ENCODE results near the gene CYP2E1.

GRCh38 chr10:133484818-133485217 lies 42.3 kb upstream of the CYP2E1 start:
- TF ChIP-seq ELF4 (IDR thresholded peaks at IDR 0.05) (no peak), FOXK2 (IDR thresholded peaks at IDR 0.05) (no peak), NFRKB (IDR thresholded peaks at IDR 0.05) (no peak), SP1 (IDR thresholded peaks at IDR 0.05) (no peak), HDGF (IDR thresholded peaks at IDR 0.05; ENCODE audit: borderline replicate concordance) (no peak), BHLHE40 (IDR thresholded peaks at IDR 0.05; ENCODE audit: borderline replicate concordance) (no peak), FOXM1 (IDR thresholded peaks at IDR 0.05; ENCODE audit: borderline replicate concordance) (no peak), CTBP1 (IDR thresholded peaks at IDR 0.05; ENCODE audit: borderline replicate concordance) (no peak), SUZ12 (IDR thresholded peaks at IDR 0.05) (no peak), FOXA1 (IDR thresholded peaks at IDR 0.05) (no peak), ZNF384 (IDR thresholded peaks at IDR 0.05) (no peak), PKNOX1 (IDR thresholded peaks at IDR 0.05) (no peak)

All from HEK293T (cell line).